ENCODE measurements around the gene DCAF11.

The DCAF11 gene

DNA sequence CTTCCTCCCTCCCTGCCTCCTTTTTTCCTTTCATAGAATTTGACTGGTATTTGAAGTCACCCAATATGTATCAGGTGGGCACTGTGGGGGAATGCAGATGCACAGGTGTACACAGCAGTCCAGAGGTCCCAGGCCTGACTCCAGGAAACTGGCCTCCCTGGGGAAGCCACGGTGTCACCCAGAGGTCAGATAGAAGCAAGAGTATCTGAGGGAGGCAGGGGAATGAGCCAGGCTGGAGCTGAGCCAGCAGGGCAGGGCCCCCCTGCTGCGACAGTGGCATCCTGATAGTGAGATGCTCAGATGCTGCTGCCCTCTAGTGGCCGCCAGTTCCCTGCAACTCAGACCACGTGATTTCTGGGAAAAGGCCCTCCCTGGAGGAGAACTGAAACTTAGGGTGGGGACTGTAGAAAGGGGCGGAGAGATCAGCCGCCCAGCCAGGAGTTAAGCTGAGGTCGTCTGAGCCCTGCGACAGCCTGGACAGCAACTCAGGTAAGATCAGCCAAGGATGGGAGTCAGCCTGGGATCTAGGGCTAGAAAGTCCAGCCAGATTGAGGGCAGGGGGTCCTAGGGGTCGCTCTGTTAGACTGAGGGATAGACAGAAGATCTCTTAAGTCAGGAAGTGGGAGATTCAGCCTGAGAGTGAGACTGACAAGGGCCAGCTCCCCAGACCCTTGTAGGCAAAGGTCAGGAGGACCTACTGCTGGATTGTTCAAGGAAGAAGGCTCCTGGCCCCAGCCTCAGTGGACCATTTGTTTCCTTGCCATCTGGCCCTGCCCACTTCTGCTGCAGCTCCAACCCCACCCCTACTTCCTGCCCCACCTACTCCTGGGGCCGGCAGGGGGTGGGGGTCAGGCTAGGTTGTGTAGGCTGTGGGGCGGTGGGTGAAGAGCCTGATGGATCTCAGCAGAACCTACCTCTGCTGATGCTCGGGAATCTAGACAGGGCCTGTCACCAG is 46.5 kb downstream of the DCAF11 start, which contains the start of gene IRF9:
Gene IRF9 (plus strand): TSS at position 416 of the 955 bp plus-strand sequence. CDS start 880 bp downstream, outside the sequence.
- peak; percentile 97 for DNase-seq (ENCODE audit: low spot score)

GRCh38 chr14:24162093-24162492 is 47.5 kb downstream of the DCAF11 start:
- DNase-seq (ENCODE audit: low spot score): no peak

DNA sequence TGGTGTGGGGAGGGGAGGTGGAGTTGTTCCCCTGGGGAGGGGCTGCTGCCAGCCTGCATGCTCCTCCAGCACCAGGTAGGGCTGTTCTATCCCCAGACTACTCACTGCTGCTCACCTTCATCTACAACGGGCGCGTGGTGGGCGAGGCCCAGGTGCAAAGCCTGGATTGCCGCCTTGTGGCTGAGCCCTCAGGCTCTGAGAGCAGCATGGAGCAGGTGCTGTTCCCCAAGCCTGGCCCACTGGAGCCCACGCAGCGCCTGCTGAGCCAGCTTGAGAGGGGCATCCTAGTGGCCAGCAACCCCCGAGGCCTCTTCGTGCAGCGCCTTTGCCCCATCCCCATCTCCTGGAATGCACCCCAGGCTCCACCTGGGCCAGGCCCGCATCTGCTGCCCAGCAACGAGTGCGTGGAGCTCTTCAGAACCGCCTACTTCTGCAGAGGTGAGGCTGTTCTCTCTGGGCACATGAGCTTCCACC is 50.0 kb downstream of the DCAF11 start:
- no peak for DNase-seq (ENCODE audit: low spot score)

DNA sequence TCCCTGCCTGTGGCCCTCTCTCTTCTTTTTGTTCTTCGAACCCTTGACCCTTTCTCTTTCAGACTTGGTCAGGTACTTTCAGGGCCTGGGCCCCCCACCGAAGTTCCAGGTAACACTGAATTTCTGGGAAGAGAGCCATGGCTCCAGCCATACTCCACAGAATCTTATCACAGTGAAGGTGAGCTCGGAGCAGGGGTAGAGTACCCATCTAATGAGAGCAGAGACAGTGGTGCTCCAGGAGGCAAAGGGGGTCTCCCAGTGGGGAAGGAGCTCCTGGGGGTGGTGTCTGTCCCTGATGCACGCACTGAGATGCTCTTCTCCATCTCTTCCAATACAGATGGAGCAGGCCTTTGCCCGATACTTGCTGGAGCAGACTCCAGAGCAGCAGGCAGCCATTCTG is 51.2 kb downstream of the DCAF11 start:
- no peak for DNase-seq (ENCODE audit: low spot score)

- no peak for DNase-seq (ENCODE audit: low spot score)
Measured at GRCh38 chr14:24167469-24168114, 53.0 kb downstream of the DCAF11 start.

DNA sequence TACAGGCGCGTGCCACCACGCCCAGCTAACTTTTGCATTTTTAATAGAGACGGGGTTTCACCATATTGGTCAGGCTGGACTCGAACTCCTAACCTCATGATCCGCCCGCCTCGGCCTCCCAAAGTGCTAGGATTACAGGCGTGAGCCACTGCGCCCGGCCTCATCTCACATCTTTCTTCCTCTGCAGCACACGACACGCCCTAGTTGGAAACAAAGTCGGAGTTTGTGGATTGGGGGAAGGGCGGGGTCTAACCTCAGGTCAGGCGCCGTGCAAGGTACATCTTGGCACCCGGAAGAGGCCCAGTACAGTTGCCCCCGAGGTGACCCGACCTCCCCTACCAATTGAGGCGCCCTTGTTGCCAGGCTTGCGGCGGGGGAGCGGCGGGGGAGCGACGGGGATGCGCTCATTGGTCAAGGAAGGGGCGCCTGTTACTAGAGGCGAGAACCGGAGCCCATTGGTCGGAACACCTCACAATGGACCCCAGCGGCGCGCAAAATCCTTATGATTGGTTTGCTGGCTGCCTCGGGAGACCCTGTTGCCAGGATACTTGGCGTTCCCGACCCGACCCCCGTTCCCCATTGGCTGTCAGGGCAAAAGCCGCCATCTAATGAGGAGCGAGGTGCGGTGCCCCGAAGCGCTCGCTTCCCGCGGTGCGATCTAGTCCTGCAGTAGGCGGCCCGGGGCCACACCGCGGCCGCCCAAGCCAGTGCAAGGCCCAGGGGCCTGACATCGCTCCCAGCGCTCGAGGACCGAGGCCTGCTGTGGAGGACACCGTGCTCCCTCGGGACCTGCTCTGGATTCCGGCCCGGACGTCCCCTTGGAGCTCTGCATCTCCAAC is 57.1 kb downstream of the DCAF11 start, which contains the start of gene REC8:
Gene REC8 (plus strand): TSS at position 659 of the 839 bp plus-strand sequence. CDS start 473 bp downstream, outside the sequence.
- DNase-seq (ENCODE audit: low spot score): no peak

DNA sequence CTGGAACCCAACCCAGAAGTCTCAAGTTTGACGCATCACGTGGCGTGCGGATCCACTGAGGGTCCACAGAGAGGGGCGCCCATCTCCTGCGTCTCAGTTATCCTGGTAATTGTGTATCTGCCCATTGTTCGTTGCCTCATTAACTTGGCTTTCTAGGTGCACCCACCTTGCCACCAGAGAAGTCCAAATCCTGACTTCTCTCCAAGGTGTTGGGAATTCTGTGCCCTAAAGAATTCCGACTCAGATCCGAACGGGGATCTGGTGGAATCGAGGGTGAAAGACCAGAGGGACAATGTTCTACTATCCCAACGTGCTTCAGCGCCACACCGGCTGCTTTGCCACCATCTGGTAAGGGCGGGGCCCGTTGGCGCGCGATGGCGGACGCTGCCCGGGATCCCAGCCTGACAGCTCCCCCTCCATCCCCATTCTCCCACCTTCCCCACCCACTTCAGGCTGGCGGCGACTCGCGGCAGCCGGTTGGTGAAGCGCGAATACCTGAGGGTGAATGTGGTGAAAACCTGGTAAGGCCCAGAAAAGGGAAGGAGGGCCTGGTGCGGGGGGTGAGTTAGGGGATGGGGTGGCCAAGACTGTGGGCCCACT is 57.8 kb downstream of the DCAF11 start:
- DNase-seq (ENCODE audit: low spot score): no peak

GRCh38 chr14:24172871-24173281 is 58.3 kb downstream of the DCAF11 start:
- DNase-seq (ENCODE audit: low spot score): no peak

All from LoVo (cell line).